PC-9 (cell line): ENCODE data around the gene IGLL5.

ENCODE experiments used
- EZH2 ChIP-seq: fragments of 200-600 bp; sonication (generic); IDR thresholded peaks from 2 replicates; pipeline ENCODE4 v1.8.0; 2017; ENCODE audit warnings: antibody characterized with exemption, low read depth
- TF ChIP-seq, protein P1 (sequence below): fragments of 200-600 bp; sonication (generic); conservative IDR thresholded peaks from 2 replicates; pipeline ENCODE4 v1.6.1; 2017; ENCODE audit warnings: mixed run types, antibody characterized with exemption, mild to moderate bottlenecking, moderate library complexity

DNA sequence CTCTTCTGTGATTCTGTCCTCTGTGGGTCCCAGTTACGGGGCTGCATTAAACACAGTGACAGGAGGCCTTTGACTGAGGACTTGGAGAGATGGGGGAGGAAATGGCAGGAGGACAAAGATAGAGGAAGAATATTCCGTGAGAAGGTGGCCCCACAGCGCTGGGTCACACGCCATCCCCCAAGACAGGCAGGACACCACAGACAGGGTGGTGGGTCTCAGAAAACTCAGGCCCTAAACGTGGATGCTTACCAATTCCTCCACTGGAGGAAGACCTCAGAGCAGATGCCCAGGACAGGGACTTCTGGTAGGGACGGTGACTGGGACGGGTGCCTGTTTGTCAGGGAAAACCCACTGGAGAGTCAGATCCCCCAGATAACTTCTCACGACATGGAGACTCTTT lies 34.0 kb downstream of the IGLL5 start:
- TF ChIP-seq, protein P1, sequence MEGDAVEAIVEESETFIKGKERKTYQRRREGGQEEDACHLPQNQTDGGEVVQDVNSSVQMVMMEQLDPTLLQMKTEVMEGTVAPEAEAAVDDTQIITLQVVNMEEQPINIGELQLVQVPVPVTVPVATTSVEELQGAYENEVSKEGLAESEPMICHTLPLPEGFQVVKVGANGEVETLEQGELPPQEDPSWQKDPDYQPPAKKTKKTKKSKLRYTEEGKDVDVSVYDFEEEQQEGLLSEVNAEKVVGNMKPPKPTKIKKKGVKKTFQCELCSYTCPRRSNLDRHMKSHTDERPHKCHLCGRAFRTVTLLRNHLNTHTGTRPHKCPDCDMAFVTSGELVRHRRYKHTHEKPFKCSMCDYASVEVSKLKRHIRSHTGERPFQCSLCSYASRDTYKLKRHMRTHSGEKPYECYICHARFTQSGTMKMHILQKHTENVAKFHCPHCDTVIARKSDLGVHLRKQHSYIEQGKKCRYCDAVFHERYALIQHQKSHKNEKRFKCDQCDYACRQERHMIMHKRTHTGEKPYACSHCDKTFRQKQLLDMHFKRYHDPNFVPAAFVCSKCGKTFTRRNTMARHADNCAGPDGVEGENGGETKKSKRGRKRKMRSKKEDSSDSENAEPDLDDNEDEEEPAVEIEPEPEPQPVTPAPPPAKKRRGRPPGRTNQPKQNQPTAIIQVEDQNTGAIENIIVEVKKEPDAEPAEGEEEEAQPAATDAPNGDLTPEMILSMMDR, result no peak
- TF ChIP-seq EZH2, result no peak
